ENCODE measurements around the gene LRMDA. TPM values are rescaled to one million over a fixed set of nuclear protein-coding genes. Genes with fewer than 3 reads are reported as not detected.
A peak's percentile ranks its signal among the peaks of the same experiment; 100 is the strongest.

The LRMDA gene
- total and polyA plus RNA-seq, 2 of the 13 experiments (the other 11 are each of a cell fraction or from before 2014, with no cell fraction given): 13.4 to 22.0 TPM

- TF ChIP-seq HMGXB4 (CRISPR knock-in tag; IDR thresholded peaks at IDR 0.05; ENCODE audit: borderline replicate concordance in 1 of 2, low read depth in 1 of 2) (peak; percentile 41 to 72; a peak in 3 of 4 replicates), DPF2 (CRISPR knock-in tag; IDR thresholded peaks at IDR 0.05; ENCODE audit: borderline replicate concordance, low read depth) (peak; percentile 87; the same call in 1 of the 2 replicates), ZNF619 (CRISPR knock-in tag; IDR thresholded peaks at IDR 0.05) (no peak), ZNF263 (CRISPR knock-in tag; IDR thresholded peaks at IDR 0.05) (peak; percentile 76), DZIP1 (CRISPR knock-in tag; IDR thresholded peaks at IDR 0.05) (no peak), KLF16 (CRISPR knock-in tag; IDR thresholded peaks at IDR 0.05) (0 out of 4 replicates have a peak, but pooled peaks of 1 of the 2 experiments have one; percentile 18), NFE2L2 (IDR thresholded peaks at IDR 0.05; ENCODE audit: low read length) (no peak), ZFP90 (CRISPR knock-in tag; IDR thresholded peaks at IDR 0.05; ENCODE audit: borderline replicate concordance) (peak; percentile 93; the same call in 1 of the 2 replicates), FLYWCH1 (CRISPR knock-in tag; IDR thresholded peaks at IDR 0.05) (no peak), ZNF350 (CRISPR knock-in tag; IDR thresholded peaks at IDR 0.05; ENCODE audit: borderline replicate concordance, low read depth) (peak; percentile 74), TP53 (CRISPR knock-in tag; conservative IDR thresholded peaks at IDR 0.05) (no peak; the same call in 1 of the 2 replicates), SRF (IDR thresholded peaks at IDR 0.05; ENCODE audit: low read depth, low read length) (0 out of 2 replicates have a peak, but pooled peaks have one; percentile 43), NR2F6 (IDR thresholded peaks at IDR 0.05) (peak; percentile 66), NR2F6 (CRISPR knock-in tag; IDR thresholded peaks at IDR 0.05) (peak; percentile 81), FOXO1 (CRISPR knock-in tag; IDR thresholded peaks at IDR 0.05) (peak; percentile 95), ZNF10 (CRISPR knock-in tag; IDR thresholded peaks at IDR 0.05; ENCODE audit: borderline replicate concordance, low read depth) (no peak), ZNF574 (CRISPR knock-in tag; IDR thresholded peaks at IDR 0.05) (peak; percentile 75), ZNF343 (CRISPR knock-in tag; IDR thresholded peaks at IDR 0.05) (no peak), TBL1XR1 (IDR thresholded peaks at IDR 0.05; ENCODE audit: borderline replicate concordance, low read length, partially characterized antibody) (peak; percentile 56)
Measured at GRCh38 chr10:76024460-76025123, 593.2 kb downstream of the LRMDA start (continued).

All from HepG2 (cell line).